ENCODE measurements around the gene ZP3.
"Not testable (repeated sequence)": the region's sequence is repeated elsewhere in the genome, so short reads cannot be mapped to it uniquely, and the experiment has no call there.

DNA sequence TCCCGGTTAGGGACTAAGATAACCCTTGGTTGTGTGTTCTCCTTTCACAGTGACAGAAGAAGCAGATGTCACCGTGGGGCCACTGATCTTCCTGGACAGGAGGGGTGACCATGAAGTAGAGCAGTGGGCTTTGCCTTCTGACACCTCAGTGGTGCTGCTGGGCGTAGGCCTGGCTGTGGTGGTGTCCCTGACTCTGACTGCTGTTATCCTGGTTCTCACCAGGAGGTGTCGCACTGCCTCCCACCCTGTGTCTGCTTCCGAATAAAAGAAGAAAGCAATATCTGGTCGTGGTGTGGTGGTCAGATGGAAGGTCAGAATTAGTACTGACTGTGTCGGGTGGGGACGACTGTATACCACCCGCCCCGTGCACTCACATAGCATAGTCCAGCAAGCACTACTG, 17.0 kb downstream of the ZP3 start:
- TF ChIP-seq CTCF (conservative IDR thresholded peaks at IDR 0.05 in 1 of 2, IDR thresholded peaks at IDR 0.05 in 1 of 2; ENCODE audit: extremely low read depth in 1 of 2, insufficient read depth in 1 of 2, low read depth in 1 of 2, low read length in 2 of 2); EZH2 (IDR thresholded peaks at IDR 0.05; ENCODE audit: borderline replicate concordance, low read length): not testable (repeated sequence)
